Measurements from ENCODE around the gene EDA. TPM values are rescaled to one million over a fixed set of nuclear protein-coding genes. Genes with fewer than 3 reads are reported as not detected.

The EDA gene
- total and polyA plus RNA-seq, 10 of the 15 experiments (the other 5 are each of a cell fraction or from before 2014, with no cell fraction given), result 0.06 TPM; not detected in 9

- H3K4me1 ChIP-seq (ENCODE audit: control insufficient read depth, insufficient read depth, low read length), result no peaks in the 10 kb centered on the region
- H3K27ac ChIP-seq (ENCODE audit: control insufficient read depth, insufficient read depth), result no peak overlapping the region
- ATAC-seq (no peak), DNase-seq (ENCODE audit: low read depth, low spot score) (no peak), FAIRE-seq (no peak)
- no peaks in the 10 kb centered on the region for H4K20me1 ChIP-seq (ENCODE audit: control insufficient read depth, insufficient read depth)
- H3K4me3 ChIP-seq, result no peak overlapping the region
- no peaks in the 10 kb centered on the region for H3K27me3 ChIP-seq (replicated peaks in 1 of 2; ENCODE audit: control insufficient read depth in 2 of 2, insufficient read depth in 2 of 2, low read length in 1 of 2)
- SMC1A ChIA-PET (ENCODE audit: uncharacterized antibody, unreplicated experiment), result no interaction called here
- 41% methylated on average over 5 of the region's 5 CpGs for WGBS (ENCODE audit: insufficient coverage, insufficient replicate concordance, low lambda C conversion rate, missing lambda C conversion rate)
- no peak overlapping the region for H2AFZ ChIP-seq (ENCODE audit: control insufficient read depth, low read depth, low read length)
- no peak overlapping the region for H3K9ac ChIP-seq (ENCODE audit: control insufficient read depth, insufficient read depth, low read length)
- H3K9me3 ChIP-seq (replicated peaks; ENCODE audit: control insufficient read depth, insufficient read depth, low read length), result no peaks in the 10 kb centered on the region
- POLR2A ChIA-PET, result no interaction called here
- TF ChIP-seq ATF2 (IDR thresholded peaks at IDR 0.05; ENCODE audit: low read length) (no peak), RAD51 (IDR thresholded peaks at IDR 0.05) (no peak), BCL3 (IDR thresholded peaks at IDR 0.05; ENCODE audit: borderline replicate concordance, insufficient read depth, low read depth, low read length, poor library complexity, severe bottlenecking) (no peak), SKIL (IDR thresholded peaks at IDR 0.05; ENCODE audit: low read depth, poor library complexity, severe bottlenecking) (no peak), LARP7 (IDR thresholded peaks at IDR 0.05) (no peak), NR2C2 (IDR thresholded peaks at IDR 0.05; ENCODE audit: borderline replicate concordance, control insufficient read depth, insufficient read length, low read depth) (no peak), SMAD5 (IDR thresholded peaks at IDR 0.05; ENCODE audit: low read depth) (no peak), SUZ12 (IDR thresholded peaks at IDR 0.05; ENCODE audit: unreplicated experiment) (no peak), BACH1 (IDR thresholded peaks at IDR 0.05; ENCODE audit: borderline replicate concordance) (no peak), MYB (IDR thresholded peaks at IDR 0.05; ENCODE audit: borderline replicate concordance, low read depth, low read length) (no peak), NFIC (IDR thresholded peaks at IDR 0.05; ENCODE audit: low read depth, low read length) (no peak), ZNF384 (IDR thresholded peaks at IDR 0.05; ENCODE audit: borderline replicate concordance, low read depth, low read length) (no peak)
- no peak overlapping the region for H3K4me2 ChIP-seq (ENCODE audit: control insufficient read depth, insufficient read depth)
- in situ Hi-C loops (cut with MboI) (no loop called here), intact Hi-C loops (cut with micrococcal nuclease; ENCODE audit: unreplicated experiment) (no loop called here)
- H3K36me3 ChIP-seq (ENCODE audit: control insufficient read depth in 2 of 2, insufficient read depth in 2 of 2, low read length in 1 of 2), result no peaks in the 10 kb centered on the region
- RAD21 ChIA-PET (ENCODE audit: unreplicated experiment), result no interaction called here
- no peaks in the 10 kb centered on the region for H3K79me2 ChIP-seq (ENCODE audit: control insufficient read depth, insufficient read depth, low read length)
- CTCF ChIA-PET, result interaction anchor here (1.8 kb wide), 1 partner anchor 46 kb away, joined by 5 read pairs; no protein-coding TSS in a partner anchor
- BruUV-seq (replicated peaks), result no TSS peak
Measured at GRCh38 chrX:70079297-70079696, 463.4 kb downstream of the EDA start.
